Adrenal gland (tissue), 12 donors: Measurements from ENCODE around the gene HYI. TPM values are rescaled to one million over a fixed set of nuclear protein-coding genes. Genes with fewer than 3 reads are reported as not detected.
"Not testable (repeated sequence)": the region's sequence is repeated elsewhere in the genome, so short reads cannot be mapped to it uniquely, and the experiment has no call there.

Experiments used
- DNase-seq, 7 donors: peaks; one replicate each; pipeline ENCODE4 v3.0.0-alpha.2; 2019 to 2020
- H3K27ac ChIP-seq, 5 donors: fragments of 200-600 bp; sonication (generic) in 4 of 5; 1 replicate in 3 of 5; 2 replicates in 2 of 5; pipeline versions ENCODE4 v1.5.1 to v1.8.0; 2016 to 2020; ENCODE audit warnings: mild to moderate bottlenecking in 1 of 5
- H3K27me3 ChIP-seq: fragments of 200-600 bp; 2 replicates; pipeline ENCODE4 v1.8.0; 2021
- H3K36me3 ChIP-seq, 2 donors: fragments of 200-600 bp; replicated peaks in 1 of 2; 1 replicate in 1 of 2; 2 replicates in 1 of 2; pipeline versions ENCODE4 v1.5.1 to v1.8.0; 2018 to 2022
- H3K4me1 ChIP-seq, 2 donors: fragments of 200-600 bp; replicated peaks in 1 of 2; 1 replicate in 1 of 2; 2 replicates in 1 of 2; pipeline versions ENCODE4 v1.5.1 to v1.8.0; 2018 to 2021
- H3K4me3 ChIP-seq, 4 donors: fragments of 200-600 bp; sonication (generic) in 3 of 4; one replicate each; pipeline ENCODE4 v1.5.1; 2016 to 2018
- H3K9me3 ChIP-seq, 3 donors: fragments of 200-600 bp; sonication (generic) in 1 of 3; replicated peaks in 1 of 3; 1 replicate in 2 of 3; 2 replicates in 1 of 3; pipeline versions ENCODE4 v1.5.1 to v1.8.0; 2016 to 2021
- CTCF ChIP-seq, 6 experiments: fragments of 450-650 bp in 4 of 6; fragments of 200-600 bp in 2 of 6; sonication (generic) in 1 of 6; IDR thresholded peaks; 1 replicate in 5 of 6; 2 replicates in 1 of 6; pipeline versions ENCODE4 v1.5.1 to v1.8.0; 2016 to 2021; ENCODE audit warnings: antibody characterized with exemption in 6 of 6, mild to moderate bottlenecking in 2 of 6, moderate library complexity in 1 of 6
- POLR2A ChIP-seq, 2 donors: fragments of 450-650 bp; IDR thresholded peaks; one replicate each; pipeline ENCODE4 v1.6.1; 2017; ENCODE audit warnings: antibody characterized with exemption in 2 of 2, mild to moderate bottlenecking in 2 of 2, moderate library complexity in 1 of 2
- WGBS, 4 donors: extraction: QIAGEN DNeasy Blood & Tissue Kit in 2 of 4; methylation state at CpG; one replicate each; pipeline versions ENCODE4 v1.1.5 to v1.1.7; 2013 to 2017; 5-methylcytosine and 5-hydroxymethylcytosine counted together
- intact Hi-C, 2 donors: fragments of 100-400 bp; cut with DNase I; formaldehyde crosslinking; loops; one replicate each; pipeline versions ENCODE4 v1.14.1 to v1.15.0; 2022 to 2023
- polyA plus RNA-seq, 3 donors: library from polyadenylated mRNA; stranded (reverse); fragments of 200-250 nt in 2 of 3; fragments of 350-450 nt in 1 of 3; fragmentation: Illumina TruSeq in 1 of 3; extraction: RNeasy Lipid Tissue Mini Kit (QIAGEN cat#74804) in 1 of 3; gene quantifications; one replicate each; pipeline ENCODE4 v1.2.3, GENCODE V29; 2013 to 2014
- total RNA-seq, 9 donors: library from RNA; depleted of rRNA in 4 of 9; stranded (reverse); fragments of >200 nt in 4 of 9; fragments of 120-200 nt in 1 of 9; fragmentation: NEBNext Ultra II Directional in 1 of 9; extraction: Animal tissue kit (Norgen Biotek cat#: 25700) in 1 of 9; gene quantifications; one replicate each; pipeline versions ENCODE4 v1.1.0 to v1.2.4, GENCODE V29; 2013 to 2023
- donor health status: healthy with polysubstance abuse.
- donor health status: Bipolar disorder and iron deficiency.
- donor health status: DM: yes; HTN: yes; CAD: no.
- donor health status: DM: no; HTN: no; CAD: no.
- donor health status: DM: no; HTN: no; CAD: no.
- donor health status: DM: yes; HTN: yes; CAD: no.

HYI gene
- total and polyA plus RNA-seq, 12 donors: 24.7 to 209 (median 51.9) TPM

GRCh38 chr1:43479414-43479813, 25.7 kb upstream of the HYI start:
- DNase-seq: no peak
- no peaks in the 10 kb centered on the region for H3K27me3 ChIP-seq
- H3K4me1 ChIP-seq: no peaks in the 10 kb centered on the region
- WGBS, 4 donors: 83 to 87% (median 84%) methylated on average over 3 of the region's 3 CpGs
- no peaks in the 10 kb centered on the region for H3K9me3 ChIP-seq
- H3K27ac ChIP-seq: no peak overlapping the region
- no peak overlapping the region for H3K4me3 ChIP-seq
- no peaks in the 10 kb centered on the region for H3K36me3 ChIP-seq
- intact Hi-C loops: no loop called here
- TF ChIP-seq POLR2A (IDR thresholded peaks at IDR 0.05) (no peak), CTCF (IDR thresholded peaks at IDR 0.05) (no peak)

- Histone ChIP-seq H3K27me3 (no peaks in the 10 kb centered on the region), H3K9me3 (no peaks in the 10 kb centered on the region), H3K36me3 (no peaks in the 10 kb centered on the region), H3K27ac (no peak overlapping the region), H3K4me1 (no peaks in the 10 kb centered on the region), H3K4me3 (no peak overlapping the region)
- no peak for TF ChIP-seq CTCF (IDR thresholded peaks at IDR 0.05)
- TF ChIP-seq POLR2A (IDR thresholded peaks at IDR 0.05): no peak
- no peak for DNase-seq
- WGBS, 4 donors: 90 to 97% (median 96%) methylated on average over 1 of the region's 1 CpG
- intact Hi-C loops: no loop called here
These were observed 24.0 kb upstream of the HYI start for GRCh38 chr1:43477716-43478115.

GRCh38 chr1:43475611-43476401, 22.1 kb upstream of the HYI start:
- H3K9me3 ChIP-seq, H3K36me3 ChIP-seq, H3K27me3 ChIP-seq, H3K4me3 ChIP-seq, H3K27ac ChIP-seq, H3K4me1 ChIP-seq, intact Hi-C loops: not testable (repeated sequence)
- peak in 1 of 7 donors; percentile 14 for DNase-seq
- WGBS, 4 donors: 44 to 59% (median 48%) methylated on average over 8 to 10 of the region's 10 CpGs

GRCh38 chr1:43473463-43473862, 19.7 kb upstream of the HYI start:
- no peaks in the 10 kb centered on the region for H3K9me3 ChIP-seq
- no peak for DNase-seq
- H3K27me3 ChIP-seq: no peaks in the 10 kb centered on the region
- no peak for TF ChIP-seq CTCF (IDR thresholded peaks at IDR 0.05)
- TF ChIP-seq POLR2A (IDR thresholded peaks at IDR 0.05): no peak
- H3K36me3 ChIP-seq: no peaks in the 10 kb centered on the region
- H3K4me3 ChIP-seq: no peak overlapping the region
- intact Hi-C loops: no loop called here
- H3K4me1 ChIP-seq: no peaks in the 10 kb centered on the region
- H3K27ac ChIP-seq: no peak overlapping the region
- 84 to 90% (median 86%) methylated on average over 4 of the region's 4 CpGs for WGBS, 4 donors

GRCh38 chr1:43472463-43473151, 18.9 kb upstream of the HYI start:
- not testable (repeated sequence) for DNase-seq

More at GRCh38 chr1:43472463-43473151, 18.9 kb upstream of the HYI start:
- H3K9me3 ChIP-seq, H3K36me3 ChIP-seq, H3K4me3 ChIP-seq, intact Hi-C loops, H3K27me3 ChIP-seq, H3K4me1 ChIP-seq: not testable (repeated sequence)
- WGBS, 4 donors: 62 to 76% (median 66%) methylated on average over 5 to 6 of the region's 6 CpGs
- peak overlapping the region in 2 of 5 donors; percentile 3 to 52 for H3K27ac ChIP-seq
